ENCODE results near the gene TSPAN3. TPM values are rescaled to one million over a fixed set of nuclear protein-coding genes. Genes with fewer than 3 reads are reported as not detected.

TSPAN3 gene
- total and polyA plus RNA-seq, 2 donors (not counting 3 experiments of a cell fraction or from before 2014, with no cell fraction given) = 215 to 606 TPM

- Histone ChIP-seq H3K4me2 (ENCODE audit: insufficient read depth, low read length) (no peak overlapping the region), H3K4me1 (ENCODE audit: control insufficient read depth, extremely low read depth, insufficient read depth, low read length) (no peaks in the 10 kb centered on the region), H3K79me2 (ENCODE audit: control insufficient read depth, insufficient read depth, low read length) (no peaks in the 10 kb centered on the region), H3K36me3 (ENCODE audit: control insufficient read depth in 2 of 2, extremely low read depth in 1 of 2, insufficient read depth in 2 of 2, low read length in 2 of 2) (no peaks in the 10 kb centered on the region), H4K20me1 (replicated peaks; ENCODE audit: control insufficient read depth, extremely low read depth, insufficient read depth, low read length) (no peaks in the 10 kb centered on the region), H3K27me3 (ENCODE audit: control insufficient read depth in 2 of 2, insufficient read depth in 2 of 2, low read length in 2 of 2) (no peaks in the 10 kb centered on the region), H3K4me3 (replicated peaks in 1 of 3; ENCODE audit: insufficient read depth in 1 of 3, low read depth in 1 of 3, low read length in 3 of 3) (no peak overlapping the region), H3K9ac (replicated peaks; ENCODE audit: extremely low read depth, insufficient read depth, low read length) (no peak overlapping the region), H3K9me3 (replicated peaks; ENCODE audit: control insufficient read depth, insufficient read depth, low read length) (no peaks in the 10 kb centered on the region), H3K27ac (ENCODE audit: insufficient read depth, low read depth, low read length) (no peak overlapping the region), H2AFZ (ENCODE audit: low read depth, low read length) (no peak overlapping the region), H3K9me1 (replicated peaks; ENCODE audit: control insufficient read depth, extremely low read depth, insufficient read depth, low read length) (no peaks in the 10 kb centered on the region)
- ChIA-PET POLR2A (no interaction called here), CTCF (interaction anchor here (1.1 kb wide), 1 partner anchor 155 kb away, joined by 3 read pairs; no protein-coding TSS in a partner anchor)
- DNase-seq (ENCODE audit: low read depth, low spot score) (no peak), FAIRE-seq (no peak)
- dilution Hi-C loops (cut with MboI; ENCODE audit: extremely low pct_ligation_motif_present, low sequenced_read_pairs) = no loop called here
- TF ChIP-seq EZH2 (IDR thresholded peaks at IDR 0.05; ENCODE audit: borderline replicate concordance, low read depth, low read length, severe bottlenecking) = no peak
- no peak for TF ChIP-seq MAX (IDR thresholded peaks at IDR 0.05; ENCODE audit: insufficient read depth, insufficient read length)
- no peak for TF ChIP-seq GATA2 (IDR thresholded peaks at IDR 0.05; ENCODE audit: insufficient read depth, insufficient read length, low read depth, low read length)
- no peak for TF ChIP-seq POLR2AphosphoS5 (IDR thresholded peaks at IDR 0.05; ENCODE audit: insufficient read depth, low read depth, low read length)
- TF ChIP-seq FOS (IDR thresholded peaks at IDR 0.05; ENCODE audit: borderline replicate concordance, insufficient read depth, low read length) = no peak
- no peak for TF ChIP-seq POLR2A (IDR thresholded peaks at IDR 0.05; ENCODE audit: low read depth, low read length)
- no peak for TF ChIP-seq JUN (IDR thresholded peaks at IDR 0.05; ENCODE audit: borderline replicate concordance, insufficient read depth, insufficient read length, low read depth)
- TF ChIP-seq CTCF (IDR thresholded peaks at IDR 0.05; ENCODE audit: extremely low read depth in 1 of 2, insufficient read depth in 1 of 2, low read depth in 1 of 2, low read length in 2 of 2) = no peak
- TF ChIP-seq MYC (IDR thresholded peaks at IDR 0.05; ENCODE audit: low read depth, low read length) = no peak
- intact Hi-C loops (cut with micrococcal nuclease) = no loop called here
- no TSS peak for BruUV-seq (replicated peaks)
Measured at GRCh38 chr15:77096541-77096940, 25.6 kb upstream of the TSPAN3 start.

Data from endothelial cell of umbilical vein (primary cell).